Endodermal cell (in vitro differentiated cells): ENCODE measurements around the gene PLEKHA5. TPM values are rescaled to one million over a fixed set of nuclear protein-coding genes. Genes with fewer than 3 reads are reported as not detected.
A peak's percentile ranks its signal among the peaks of the same experiment; 100 is the strongest.

Experiments used
- DNase-seq: peaks from one replicate; pipeline ENCODE4 v3.0.0-alpha.2; 2017
- H3K27ac ChIP-seq: 2 replicates; pipeline ENCODE4 v1.5.1; 2013; ENCODE audit warnings: mild to moderate bottlenecking, low read depth, low read length, moderate library complexity
- H3K27me3 ChIP-seq: 2 replicates; pipeline ENCODE4 v1.6.1; 2013; ENCODE audit warnings: mild to moderate bottlenecking, low read length, moderate library complexity; ENCODE audit not compliant: insufficient read depth, control insufficient read depth, poor library complexity, severe bottlenecking
- H3K36me3 ChIP-seq: 2 replicates; pipeline ENCODE4 v1.7.0; 2013; ENCODE audit warnings: mild to moderate bottlenecking, low read length, moderate library complexity; ENCODE audit not compliant: control insufficient read depth, insufficient read depth
- H3K4me1 ChIP-seq: one replicate; pipeline ENCODE4 v1.7.0; 2013; ENCODE audit warnings: low read length; ENCODE audit not compliant: control insufficient read depth, insufficient read depth
- H3K4me3 ChIP-seq: 2 replicates; pipeline ENCODE4 v1.5.1; 2013; ENCODE audit warnings: mild to moderate bottlenecking, low read length, moderate library complexity
- H3K9ac ChIP-seq: 2 replicates; pipeline ENCODE4 v1.6.1; 2013; ENCODE audit warnings: mild to moderate bottlenecking, low read length, moderate library complexity; ENCODE audit not compliant: poor library complexity, severe bottlenecking; ENCODE audit errors: extremely low read depth
- H3K9me3 ChIP-seq: 2 replicates; pipeline ENCODE4 v1.6.1; 2013; ENCODE audit warnings: mild to moderate bottlenecking, low read length, moderate library complexity; ENCODE audit not compliant: control insufficient read depth
- H3K27ac Mint-ChIP-seq: 2 replicates; pipeline ENCODE4 v1.8.0; 2020; ENCODE audit warnings: mixed read lengths
- H3K27me3 Mint-ChIP-seq: 2 replicates; pipeline ENCODE4 v1.8.0; 2021; ENCODE audit warnings: mild to moderate bottlenecking, mixed read lengths; ENCODE audit not compliant: insufficient read depth
- H3K36me3 Mint-ChIP-seq: 2 replicates; pipeline ENCODE4 v1.8.0; 2020; ENCODE audit warnings: low read depth, mixed read lengths
- H3K4me1 Mint-ChIP-seq: 2 replicates; pipeline ENCODE4 v1.8.0; 2020; ENCODE audit warnings: mixed read lengths
- H3K4me3 Mint-ChIP-seq: 2 replicates; pipeline ENCODE4 v1.8.0; 2020; ENCODE audit warnings: mild to moderate bottlenecking, moderate library complexity, mixed read lengths
- H3K9me3 Mint-ChIP-seq: 2 replicates; pipeline ENCODE4 v1.8.0; 2020; ENCODE audit warnings: mild to moderate bottlenecking, mixed read lengths
- WGBS, 2 experiments: methylation state at CpG; one replicate each; pipeline versions ENCODE4 v1.1.5 to v1.1.7; 2013; ENCODE audit warnings: missing lambda C conversion rate in 2 of 2, mixed read lengths in 1 of 2; ENCODE audit not compliant: insufficient coverage in 1 of 2, insufficient read length in 1 of 2; 5-methylcytosine and 5-hydroxymethylcytosine counted together
- total RNA-seq, 2 donors: library from RNA; stranded (reverse); fragmentation: NEBNext Ultra II Directional in 1 of 2; extraction: Animal tissue kit (Norgen Biotek cat#: 25700) in 1 of 2; gene quantifications; 2 replicates in 1 of 2; 3 replicates in 1 of 2; pipeline ENCODE4 v1.2.1, GENCODE V29; 2021
- TF ChIP-seq, protein P1 (sequence below): fragments of 200-600 bp; sonication (generic); conservative IDR thresholded peaks from 2 replicates; pipeline ENCODE4 v1.5.0; 2021; ENCODE audit warnings: antibody characterized with exemption, mild to moderate bottlenecking

The PLEKHA5 gene
- total RNA-seq, 2 donors from 2014 or later = 48.5 to 139 TPM

- Mint-ChIP-seq H3K9me3 (peaks cover 26% of the 10 kb centered on the region), H3K36me3 (peaks cover 21% of the 10 kb centered on the region)
Observed at GRCh38 chr12:19127270-19127669, 2.3 kb upstream of the PLEKHA5 start.

GRCh38 chr12:19128485-19128884 lies 1.0 kb upstream of the PLEKHA5 start:
- peaks cover 29% of the 10 kb centered on the region for H3K36me3 Mint-ChIP-seq
- peaks cover 26% of the 10 kb centered on the region for H3K9me3 Mint-ChIP-seq
- peaks cover under 1% of the 10 kb centered on the region for H3K4me1 ChIP-seq
- peaks cover 2% of the 10 kb centered on the region for H3K27me3 Mint-ChIP-seq
- peaks cover 26% of the 10 kb centered on the region for H3K4me1 Mint-ChIP-seq
- H3K27ac Mint-ChIP-seq = no peak overlapping the region
- peak overlapping the region; percentile 71 for H3K4me3 ChIP-seq
- H3K27me3 ChIP-seq = no peaks in the 10 kb centered on the region
- H3K27ac ChIP-seq = no peak overlapping the region
- peak overlapping the region; percentile 97 for H3K4me3 Mint-ChIP-seq
- no peak overlapping the region for H3K9ac ChIP-seq
- no peak for DNase-seq
- peaks cover 10% of the 10 kb centered on the region for H3K36me3 ChIP-seq
- 95 to 96% methylated on average over 2 of the region's 2 CpGs for WGBS, 2 experiments
- TF ChIP-seq, protein P1, sequence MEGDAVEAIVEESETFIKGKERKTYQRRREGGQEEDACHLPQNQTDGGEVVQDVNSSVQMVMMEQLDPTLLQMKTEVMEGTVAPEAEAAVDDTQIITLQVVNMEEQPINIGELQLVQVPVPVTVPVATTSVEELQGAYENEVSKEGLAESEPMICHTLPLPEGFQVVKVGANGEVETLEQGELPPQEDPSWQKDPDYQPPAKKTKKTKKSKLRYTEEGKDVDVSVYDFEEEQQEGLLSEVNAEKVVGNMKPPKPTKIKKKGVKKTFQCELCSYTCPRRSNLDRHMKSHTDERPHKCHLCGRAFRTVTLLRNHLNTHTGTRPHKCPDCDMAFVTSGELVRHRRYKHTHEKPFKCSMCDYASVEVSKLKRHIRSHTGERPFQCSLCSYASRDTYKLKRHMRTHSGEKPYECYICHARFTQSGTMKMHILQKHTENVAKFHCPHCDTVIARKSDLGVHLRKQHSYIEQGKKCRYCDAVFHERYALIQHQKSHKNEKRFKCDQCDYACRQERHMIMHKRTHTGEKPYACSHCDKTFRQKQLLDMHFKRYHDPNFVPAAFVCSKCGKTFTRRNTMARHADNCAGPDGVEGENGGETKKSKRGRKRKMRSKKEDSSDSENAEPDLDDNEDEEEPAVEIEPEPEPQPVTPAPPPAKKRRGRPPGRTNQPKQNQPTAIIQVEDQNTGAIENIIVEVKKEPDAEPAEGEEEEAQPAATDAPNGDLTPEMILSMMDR = no peak
- H3K9me3 ChIP-seq = peaks cover 27% of the 10 kb centered on the region

More at GRCh38 chr12:19127270-19127669, 2.3 kb upstream of the PLEKHA5 start:
- Mint-ChIP-seq H3K27me3 (peaks cover 2% of the 10 kb centered on the region), H3K4me1 (peaks cover 17% of the 10 kb centered on the region), H3K27ac (no peak overlapping the region), H3K4me3 (no peak overlapping the region)
- no peak overlapping the region for H3K27ac ChIP-seq
- peaks cover 27% of the 10 kb centered on the region for H3K9me3 ChIP-seq
- TF ChIP-seq, protein P1 = no peak
- no peak overlapping the region for H3K9ac ChIP-seq
- peaks cover 3% of the 10 kb centered on the region for H3K36me3 ChIP-seq
- H3K4me1 ChIP-seq = no peaks in the 10 kb centered on the region
- DNase-seq = no peak
- H3K27me3 ChIP-seq = no peaks in the 10 kb centered on the region
- peak overlapping the region; percentile 54 for H3K4me3 ChIP-seq

GRCh38 chr12:19129122-19129485 lies 429 bp upstream of the PLEKHA5 start:
- TF ChIP-seq, protein P1 = no peak
- peaks cover 35% of the 10 kb centered on the region for H3K36me3 Mint-ChIP-seq
- Histone ChIP-seq H3K9me3 (peaks cover 27% of the 10 kb centered on the region), H3K36me3 (peaks cover 16% of the 10 kb centered on the region), H3K4me3 (peak overlapping the region; percentile 71), H3K9ac (no peak overlapping the region), H3K27ac (peak overlapping the region; percentile 78), H3K27me3 (no peaks in the 10 kb centered on the region), H3K4me1 (peaks cover 4% of the 10 kb centered on the region)
- DNase-seq = no peak
- H3K27me3 Mint-ChIP-seq = peaks cover 2% of the 10 kb centered on the region
- H3K4me1 Mint-ChIP-seq = peaks cover 31% of the 10 kb centered on the region
- peaks cover 26% of the 10 kb centered on the region for H3K9me3 Mint-ChIP-seq
- WGBS, 2 experiments = 17% methylated on average over 12 of the region's 12 CpGs; no CpG with 5 or more reads in 1 of the 2 experiments
- peak overlapping the region; percentile 41 for H3K27ac Mint-ChIP-seq
- H3K4me3 Mint-ChIP-seq = peak overlapping the region; percentile 97
